GM10847 (cell line): ENCODE measurements around the gene KIRREL3.

Experiments
- POLR2A ChIP-seq: IDR thresholded peaks from 2 replicates; pipeline ENCODE4 v1.6.1; 2011; ENCODE audit not compliant: insufficient read length; ENCODE audit errors: extremely low read depth

KIRREL3 gene

GRCh38 chr11:126597041-126597440 lies 403.5 kb downstream of the KIRREL3 start:
- no peak for TF ChIP-seq POLR2A

GRCh38 chr11:126596474-126596873 lies 404.1 kb downstream of the KIRREL3 start:
- no peak for TF ChIP-seq POLR2A

DNA sequence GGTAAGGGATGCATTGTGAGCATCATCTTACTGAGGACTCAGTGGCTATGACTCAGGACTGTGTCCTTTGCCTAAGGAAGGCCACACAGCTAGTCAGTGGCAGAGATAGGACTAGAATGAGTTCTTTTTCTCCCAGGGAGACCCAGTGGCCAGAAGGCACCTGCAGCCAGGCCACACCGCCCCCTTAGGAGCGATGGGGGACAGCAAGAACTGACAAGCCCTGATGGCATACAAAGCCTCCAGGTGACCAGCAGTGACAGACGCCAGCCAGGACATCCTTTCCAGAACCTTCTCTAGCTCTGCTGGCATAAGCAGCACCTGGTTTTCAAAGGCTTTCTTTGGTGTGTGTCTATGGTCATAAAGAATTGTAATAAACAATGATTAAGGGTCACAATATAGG lies 405.0 kb downstream of the KIRREL3 start:
- TF ChIP-seq POLR2A = no peak

DNA sequence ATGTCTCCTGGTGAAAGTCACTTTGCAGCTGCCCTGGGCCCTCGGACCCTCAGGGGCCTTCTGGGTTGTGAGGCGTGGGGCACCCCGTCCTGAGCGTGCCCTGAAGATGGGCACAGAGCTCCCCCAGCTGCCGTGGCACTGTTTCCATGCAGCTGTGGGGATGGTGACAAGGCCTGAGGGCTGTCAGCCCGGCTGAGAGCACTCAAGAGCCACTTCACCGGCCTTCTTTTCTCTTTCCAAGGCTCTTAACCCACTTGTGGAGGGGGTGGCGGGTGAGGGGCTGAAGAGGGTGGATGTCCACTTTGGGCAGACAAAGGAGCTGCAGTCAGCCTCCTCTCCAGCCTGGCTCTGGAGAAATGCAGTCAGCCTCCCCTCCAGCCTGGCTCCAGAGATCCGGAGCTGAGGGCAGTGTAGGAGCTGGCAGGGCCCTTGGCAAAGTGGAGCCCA lies 405.6 kb downstream of the KIRREL3 start:
- no peak for TF ChIP-seq POLR2A

DNA sequence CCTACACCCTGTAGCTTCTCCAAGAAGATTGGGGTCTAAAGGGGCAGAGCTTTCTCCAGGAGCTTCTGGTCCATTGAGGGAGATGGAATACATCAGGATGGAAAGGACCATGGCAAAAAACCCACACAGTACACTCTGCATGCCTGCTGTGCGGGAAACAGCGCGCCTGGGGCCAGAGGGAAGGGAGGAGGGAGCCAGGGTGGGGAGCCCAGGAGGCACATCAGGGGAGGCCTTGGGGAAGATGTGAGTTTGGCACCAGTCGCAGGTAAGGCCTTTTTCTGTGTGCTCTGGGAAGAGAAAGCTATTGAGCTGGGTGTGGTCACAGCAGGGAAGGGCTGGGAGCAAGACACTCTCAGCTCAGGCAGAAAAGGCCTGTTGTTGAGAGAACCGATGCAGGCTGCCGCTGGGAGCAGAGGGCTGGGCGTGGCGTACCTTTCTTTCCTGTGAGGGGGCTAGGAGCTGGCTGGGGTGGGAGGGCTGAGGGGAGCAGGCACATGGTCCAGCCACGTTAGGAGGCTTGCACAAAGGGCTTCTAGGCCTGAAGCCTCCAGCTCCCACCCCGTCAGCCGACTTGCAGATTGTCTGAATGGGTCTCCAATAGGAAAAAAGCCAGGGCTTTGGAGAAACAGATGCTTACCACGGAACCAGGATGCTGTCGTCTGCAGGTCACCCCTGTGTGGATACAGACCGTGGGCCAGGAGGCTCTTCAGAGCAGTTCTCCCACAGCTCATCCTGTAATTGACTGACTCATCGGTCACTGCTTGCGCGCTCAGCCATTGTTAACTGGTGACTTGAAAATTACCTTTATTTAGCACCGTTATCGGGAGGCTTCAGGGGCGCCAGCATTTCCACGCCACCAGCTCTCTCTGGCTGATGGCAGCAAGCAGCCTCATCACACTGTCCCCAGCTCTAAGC lies 407.8 kb downstream of the KIRREL3 start:
- TF ChIP-seq POLR2A = no peak

- TF ChIP-seq POLR2A = no peak
Measured at GRCh38 chr11:126591966-126592489, 408.5 kb downstream of the KIRREL3 start.

DNA sequence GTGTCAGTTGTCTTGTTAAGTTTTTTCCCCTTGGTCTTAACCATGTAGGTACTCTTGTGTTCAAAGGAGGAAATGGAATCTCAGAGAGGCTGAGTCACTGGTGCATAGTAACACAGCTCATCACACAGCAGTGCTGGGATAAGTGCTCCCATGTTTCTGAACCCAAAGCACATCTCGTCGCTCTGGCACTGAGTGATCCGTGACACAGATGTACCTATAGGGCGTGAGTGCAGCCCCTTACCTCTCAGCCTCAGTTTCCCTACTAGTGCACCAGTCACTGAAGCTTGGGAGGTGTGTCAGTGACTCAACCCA lies 411.1 kb downstream of the KIRREL3 start:
- no peak for TF ChIP-seq POLR2A

- TF ChIP-seq POLR2A = no peak
Measured at GRCh38 chr11:126588630-126589491, 411.7 kb downstream of the KIRREL3 start.

DNA sequence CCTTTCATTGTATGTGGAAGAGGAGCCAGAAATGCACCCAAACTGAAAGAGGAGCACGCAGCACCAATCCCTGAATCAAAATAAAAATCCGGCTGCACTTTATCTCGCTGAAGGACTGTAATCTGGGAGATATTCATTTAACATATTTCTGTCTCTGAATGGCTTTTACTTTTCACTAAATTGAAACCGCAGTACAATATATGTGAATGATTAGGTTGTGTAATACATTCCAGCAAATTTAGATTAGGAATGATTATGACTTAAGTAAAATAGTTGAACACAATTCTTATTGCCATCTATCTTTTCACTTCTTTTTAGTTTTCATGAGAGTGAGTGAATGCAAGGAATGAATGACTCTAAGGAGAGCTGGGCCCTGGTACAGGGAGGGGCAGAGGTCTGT lies 413.0 kb downstream of the KIRREL3 start:
- TF ChIP-seq POLR2A = no peak

GRCh38 chr11:126585774-126586491 lies 414.6 kb downstream of the KIRREL3 start:
- TF ChIP-seq POLR2A = no peak

- no peak for TF ChIP-seq POLR2A
Measured at GRCh38 chr11:126585388-126585773, 415.2 kb downstream of the KIRREL3 start.

DNA sequence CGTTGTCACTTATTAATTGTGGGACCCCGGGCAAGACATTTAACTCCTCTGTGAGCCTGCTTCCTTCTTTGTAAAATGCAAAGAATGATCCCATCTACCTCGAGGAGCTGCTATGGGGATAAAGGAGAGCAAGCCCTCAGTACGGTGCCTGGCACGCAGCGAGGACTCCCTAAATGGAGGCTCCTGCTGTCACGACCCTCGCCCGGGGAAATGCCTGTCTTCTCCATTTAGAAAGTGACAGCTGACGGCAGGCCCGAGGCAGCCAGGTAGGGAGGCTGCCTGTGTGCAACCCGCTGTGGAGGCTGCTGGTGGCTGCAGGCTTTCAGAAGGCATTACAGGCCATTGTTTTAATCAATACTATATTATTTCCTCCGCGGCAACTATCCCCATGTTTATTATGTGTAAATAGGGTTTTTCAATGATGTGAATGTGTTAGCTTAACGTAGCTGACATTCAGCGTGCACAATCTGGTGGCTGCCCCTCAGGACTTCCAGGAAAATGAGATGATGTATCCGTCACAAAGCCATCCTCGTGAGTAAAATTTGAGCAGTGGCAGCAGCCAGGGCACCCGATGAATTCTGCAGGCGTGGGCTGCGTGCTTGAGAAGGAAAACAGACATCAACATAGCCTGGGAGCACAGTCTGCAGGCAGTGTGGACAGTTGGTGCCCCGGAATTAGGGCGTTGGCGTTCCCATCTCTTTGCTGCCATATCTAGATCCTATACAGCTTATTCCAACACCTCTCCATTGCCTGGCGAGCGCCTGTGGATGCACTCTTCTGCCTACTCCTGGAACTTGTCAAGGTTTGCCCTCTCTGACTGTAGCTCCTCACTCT lies 416.8 kb downstream of the KIRREL3 start:
- TF ChIP-seq POLR2A = no peak

DNA sequence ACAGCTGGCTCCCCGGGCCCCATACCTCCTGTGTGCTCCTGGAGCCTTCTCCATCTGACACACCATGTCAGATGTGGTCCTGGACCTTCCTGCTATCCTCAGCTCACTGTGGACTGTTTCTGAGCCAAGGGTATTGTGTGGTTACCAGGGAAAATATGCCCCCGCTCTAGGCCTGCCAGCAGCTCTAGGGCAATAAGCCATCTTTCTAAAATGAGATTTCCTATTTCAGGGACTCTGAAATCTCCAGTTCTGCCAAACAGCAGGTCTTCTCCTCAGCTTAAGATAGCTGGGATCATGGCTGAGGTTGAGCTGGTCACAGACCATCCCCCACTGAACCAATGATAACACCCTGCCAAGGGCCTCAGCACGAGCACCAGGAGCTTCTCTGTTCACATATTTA lies 417.5 kb downstream of the KIRREL3 start:
- TF ChIP-seq POLR2A = no peak

DNA sequence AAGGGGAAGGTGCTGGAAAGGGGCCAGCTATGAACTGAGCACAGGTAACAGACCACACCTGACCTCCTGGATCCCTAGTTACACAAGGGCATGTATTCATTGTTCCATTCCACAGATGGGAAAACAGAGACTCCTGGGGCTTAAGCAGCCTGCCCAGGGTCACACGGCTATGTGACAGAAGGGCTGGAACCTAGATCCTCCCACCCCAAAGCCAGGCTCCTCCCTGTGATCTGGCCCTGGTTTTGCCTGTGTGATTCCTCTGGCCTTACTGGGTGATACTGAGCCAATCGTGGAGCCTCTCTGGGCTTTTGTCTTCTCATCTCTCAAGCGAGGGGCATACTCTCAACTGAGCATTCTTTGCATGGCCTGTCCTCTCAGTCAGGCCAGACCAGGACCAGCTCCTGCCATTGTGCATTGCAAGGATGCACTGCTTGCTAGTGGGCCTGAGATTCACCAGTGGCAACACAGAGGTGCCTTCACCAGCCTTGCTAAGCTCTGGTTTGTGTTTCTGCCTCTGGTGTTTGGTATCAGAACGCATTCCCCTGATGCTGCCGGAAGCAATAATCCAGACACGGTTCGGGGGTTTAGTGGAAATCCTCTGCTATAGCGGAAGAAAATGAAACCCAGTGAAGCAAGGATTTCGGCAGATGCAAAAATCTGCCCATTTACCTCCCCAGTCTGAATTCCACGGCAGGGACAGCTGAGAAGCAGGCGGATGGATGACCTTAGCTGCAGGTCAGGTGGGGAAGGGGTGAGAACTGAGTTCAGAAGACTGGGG lies 418.5 kb downstream of the KIRREL3 start:
- TF ChIP-seq POLR2A = no peak
